Ovary (tissue), 3 donors: ENCODE data around the gene TCF4.

Source experiments
- CTCF ChIP-seq, 3 donors: fragments of 450-650 bp in 2 of 3; fragments of 200-600 bp in 1 of 3; IDR thresholded peaks; one replicate each; pipeline versions ENCODE4 v1.5.1 to v1.8.0; 2016 to 2022; ENCODE audit warnings: antibody characterized with exemption in 3 of 3, mild to moderate bottlenecking in 1 of 3
- POLR2A ChIP-seq: fragments of 450-650 bp; IDR thresholded peaks from one replicate; pipeline ENCODE4 v1.6.1; 2017; ENCODE audit warnings: antibody characterized with exemption, mild to moderate bottlenecking, moderate library complexity
- donor health status: DM: no; HTN: no; CAD: no.

DNA sequence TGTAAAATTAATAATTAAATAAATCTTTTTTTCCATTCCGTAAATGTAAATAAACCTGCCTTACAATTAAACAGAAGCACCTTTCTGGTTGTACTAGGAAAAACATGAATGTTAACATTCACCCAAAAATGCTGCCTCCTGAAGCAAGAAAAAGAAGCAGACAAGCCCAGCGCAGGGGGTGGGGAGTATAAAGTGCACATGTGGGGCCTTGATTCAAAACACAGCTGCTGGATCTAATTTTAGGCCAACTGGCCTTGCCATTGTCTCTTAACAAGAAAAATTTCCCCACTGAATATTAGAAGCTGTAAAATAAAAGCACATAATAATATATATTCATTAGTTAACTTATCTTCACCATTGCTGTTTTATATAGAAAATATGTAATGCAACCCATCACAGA is 28.3 kb downstream of the TCF4 start:
- TF ChIP-seq CTCF (IDR thresholded peaks at IDR 0.05) (no peak), POLR2A (no peak)
